GM12891 (cell line): Measurements from ENCODE around the gene TFPI.

Source experiments
- PAX5 ChIP-seq: IDR thresholded peaks from 2 replicates; pipeline ENCODE4 v1.6.1; 2011; ENCODE audit warnings: low read length, moderate library complexity, mild to moderate bottlenecking; ENCODE audit not compliant: insufficient read depth, severe bottlenecking
- POLR2A ChIP-seq: IDR thresholded peaks from 2 replicates; pipeline ENCODE4 v1.6.1; 2011; ENCODE audit warnings: low read depth, low read length, control low read depth
- POLR2AphosphoS5 ChIP-seq: IDR thresholded peaks from 2 replicates; pipeline ENCODE4 v1.6.1; 2011; ENCODE audit warnings: low read depth, low read length, control low read depth
- POU2F2 ChIP-seq: IDR thresholded peaks from 2 replicates; pipeline ENCODE4 v1.6.1; 2011; ENCODE audit warnings: low read depth, mild to moderate bottlenecking, control low read depth, low read length, moderate library complexity
- TAF1 ChIP-seq: IDR thresholded peaks from 2 replicates; pipeline ENCODE4 v1.6.1; 2011; ENCODE audit warnings: low read depth, low read length, control low read depth

GRCh38 chr2:187442778-187443177 lies 111.5 kb downstream of the TFPI start:
- TF ChIP-seq POLR2AphosphoS5 (no peak), TAF1 (no peak), POLR2A (no peak), PAX5 (no peak), POU2F2 (no peak)
